ENCODE measurements around the gene MAX.

MAX gene

DNA sequence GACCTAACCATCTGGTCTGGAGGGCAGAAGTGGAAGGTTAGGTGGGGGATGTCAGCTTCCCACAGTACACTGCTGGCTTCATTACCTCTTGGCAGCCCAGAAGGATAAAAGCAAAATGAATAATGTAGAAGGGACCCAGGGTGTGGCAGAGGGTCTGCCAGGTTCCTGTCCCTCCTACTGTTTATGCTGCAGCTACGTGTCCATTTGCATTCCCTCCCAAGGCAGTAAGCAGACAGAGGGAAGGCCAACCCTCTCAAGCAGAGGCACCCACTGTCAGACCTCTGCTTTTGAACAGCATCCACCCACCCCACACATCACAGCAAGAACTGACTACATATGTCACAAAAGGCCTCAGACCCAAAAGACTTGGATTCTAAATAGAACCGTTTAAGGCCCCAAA lies 19.4 kb downstream of the MAX start:
- no peak overlapping the region for H3K4me3 ChIP-seq (ENCODE audit: control insufficient read depth, low read depth, low read length)
- DNase-seq (ENCODE audit: low read depth), result no peak
- TF ChIP-seq, protein P1, sequence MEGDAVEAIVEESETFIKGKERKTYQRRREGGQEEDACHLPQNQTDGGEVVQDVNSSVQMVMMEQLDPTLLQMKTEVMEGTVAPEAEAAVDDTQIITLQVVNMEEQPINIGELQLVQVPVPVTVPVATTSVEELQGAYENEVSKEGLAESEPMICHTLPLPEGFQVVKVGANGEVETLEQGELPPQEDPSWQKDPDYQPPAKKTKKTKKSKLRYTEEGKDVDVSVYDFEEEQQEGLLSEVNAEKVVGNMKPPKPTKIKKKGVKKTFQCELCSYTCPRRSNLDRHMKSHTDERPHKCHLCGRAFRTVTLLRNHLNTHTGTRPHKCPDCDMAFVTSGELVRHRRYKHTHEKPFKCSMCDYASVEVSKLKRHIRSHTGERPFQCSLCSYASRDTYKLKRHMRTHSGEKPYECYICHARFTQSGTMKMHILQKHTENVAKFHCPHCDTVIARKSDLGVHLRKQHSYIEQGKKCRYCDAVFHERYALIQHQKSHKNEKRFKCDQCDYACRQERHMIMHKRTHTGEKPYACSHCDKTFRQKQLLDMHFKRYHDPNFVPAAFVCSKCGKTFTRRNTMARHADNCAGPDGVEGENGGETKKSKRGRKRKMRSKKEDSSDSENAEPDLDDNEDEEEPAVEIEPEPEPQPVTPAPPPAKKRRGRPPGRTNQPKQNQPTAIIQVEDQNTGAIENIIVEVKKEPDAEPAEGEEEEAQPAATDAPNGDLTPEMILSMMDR (IDR thresholded peaks at IDR 0.05; ENCODE audit: control insufficient read depth, insufficient read depth, low read depth, low read length, missing control alignments), result no peak

DNA sequence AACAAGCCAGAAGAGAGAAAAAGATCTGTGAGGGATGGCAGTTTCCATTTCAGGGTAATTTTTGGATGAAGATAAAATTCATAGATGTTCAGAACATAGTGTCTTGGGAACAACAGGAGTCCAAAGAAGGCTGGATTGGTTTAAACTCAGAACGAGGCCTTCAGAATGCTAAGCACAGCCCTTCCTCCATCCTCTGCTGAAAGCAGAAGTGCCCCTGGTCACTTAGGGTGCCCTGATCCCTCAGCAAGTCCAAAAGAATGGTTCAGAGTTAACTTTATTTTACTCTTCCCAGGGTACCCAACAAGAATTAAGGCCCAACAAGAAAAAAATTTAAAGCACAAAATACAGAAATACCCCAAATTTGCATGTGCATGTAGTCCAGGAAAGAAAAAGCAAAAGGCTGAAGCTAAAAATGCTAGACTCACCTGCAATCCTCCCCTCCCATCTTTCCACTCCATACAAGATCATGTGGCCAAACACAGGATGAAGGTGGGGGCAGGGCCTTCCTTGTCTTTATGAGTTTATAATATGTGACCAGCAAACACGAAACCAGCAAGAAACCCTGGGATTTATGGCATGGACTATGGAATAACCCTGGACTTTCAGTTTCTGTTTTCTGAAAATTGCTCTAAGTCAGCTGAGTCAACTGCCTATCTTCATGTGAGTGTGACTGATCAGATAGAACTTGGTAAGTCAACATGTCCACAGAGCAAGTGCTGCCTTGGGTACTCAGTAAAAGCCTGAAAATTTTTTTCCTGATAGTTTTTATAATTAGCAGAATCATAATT lies 21.2 kb downstream of the MAX start:
- no peak overlapping the region for H3K4me3 ChIP-seq (ENCODE audit: control insufficient read depth, low read depth, low read length)
- DNase-seq (ENCODE audit: low read depth), result no peak
- TF ChIP-seq, protein P1 (IDR thresholded peaks at IDR 0.05; ENCODE audit: control insufficient read depth, insufficient read depth, low read depth, low read length, missing control alignments), result no peak

- TF ChIP-seq, protein P1 (IDR thresholded peaks at IDR 0.05; ENCODE audit: control insufficient read depth, insufficient read depth, low read depth, low read length, missing control alignments), result no peak
- no peak for DNase-seq (ENCODE audit: low read depth)
- no peak overlapping the region for H3K4me3 ChIP-seq (ENCODE audit: control insufficient read depth, low read depth, low read length)
These were observed 22.5 kb downstream of the MAX start for GRCh38 chr14:65079768-65080167.

DNA sequence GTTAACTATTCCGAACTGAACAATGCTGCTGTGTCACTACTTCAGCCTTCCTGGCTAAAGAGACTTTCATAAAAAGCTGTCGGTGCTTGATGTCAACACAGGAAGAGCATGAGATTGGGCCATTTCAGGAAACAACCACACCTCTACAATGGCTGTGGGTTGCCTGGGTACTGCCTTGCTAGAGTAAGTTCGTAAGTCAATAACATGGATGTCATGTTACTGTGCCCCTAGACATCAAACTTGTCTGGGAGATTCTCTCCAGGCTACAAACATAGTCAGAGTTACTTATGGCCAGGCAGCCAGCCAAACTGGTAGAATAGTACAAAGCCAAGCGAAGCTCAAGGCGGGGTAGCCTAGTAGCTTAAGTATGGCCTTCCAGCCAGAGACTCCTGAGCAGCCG lies 23.1 kb downstream of the MAX start:
- TF ChIP-seq, protein P1 (IDR thresholded peaks at IDR 0.05; ENCODE audit: control insufficient read depth, insufficient read depth, low read depth, low read length, missing control alignments), result no peak
- no peak for DNase-seq (ENCODE audit: low read depth)
- H3K4me3 ChIP-seq (ENCODE audit: control insufficient read depth, low read depth, low read length), result no peak overlapping the region

GRCh38 chr14:65077318-65077717 lies 25.0 kb downstream of the MAX start:
- no peak overlapping the region for H3K4me3 ChIP-seq (ENCODE audit: control insufficient read depth, low read depth, low read length)
- TF ChIP-seq, protein P1 (IDR thresholded peaks at IDR 0.05; ENCODE audit: control insufficient read depth, insufficient read depth, low read depth, low read length, missing control alignments), result no peak
- DNase-seq (ENCODE audit: low read depth), result no peak

GRCh38 chr14:65075628-65076325 lies 26.5 kb downstream of the MAX start:
- no peak for DNase-seq (ENCODE audit: low read depth)
- H3K4me3 ChIP-seq (ENCODE audit: control insufficient read depth, low read depth, low read length), result no peak overlapping the region
- TF ChIP-seq, protein P1 (IDR thresholded peaks at IDR 0.05; ENCODE audit: control insufficient read depth, insufficient read depth, low read depth, low read length, missing control alignments), result no peak

All from AG09309 (cell line).